OCI-LY1 (cell line): ENCODE measurements around the gene PSEN1.

Experiments
- CTCF ChIP-seq: fragments of 200-600 bp; sonication (generic), shearing (Covaris generic); IDR thresholded peaks from 2 replicates; pipeline ENCODE4 v1.5.1; 2017; ENCODE audit warnings: mild to moderate bottlenecking, antibody characterized with exemption, low read length, moderate library complexity, mixed read lengths
- EZH2 ChIP-seq: fragments of 200-600 bp; sonication (generic), shearing (Covaris generic); IDR thresholded peaks from 2 replicates; pipeline ENCODE4 v1.8.0; 2017; ENCODE audit warnings: borderline replicate concordance, mixed run types, mild to moderate bottlenecking, antibody characterized with exemption, low read length, moderate library complexity, mixed read lengths

- TF ChIP-seq CTCF: no peak
- TF ChIP-seq EZH2: no peak
Measured at GRCh38 chr14:73245480-73246325, 109.4 kb downstream of the PSEN1 start.
